Measurements from ENCODE around the gene SOX10. TPM values are rescaled to one million over a fixed set of nuclear protein-coding genes. Genes with fewer than 3 reads are reported as not detected.

SOX10 gene
- total and polyA plus RNA-seq, 2 of the 13 experiments (the other 11 are each of a cell fraction or from before 2014, with no cell fraction given) = not detected

DNA sequence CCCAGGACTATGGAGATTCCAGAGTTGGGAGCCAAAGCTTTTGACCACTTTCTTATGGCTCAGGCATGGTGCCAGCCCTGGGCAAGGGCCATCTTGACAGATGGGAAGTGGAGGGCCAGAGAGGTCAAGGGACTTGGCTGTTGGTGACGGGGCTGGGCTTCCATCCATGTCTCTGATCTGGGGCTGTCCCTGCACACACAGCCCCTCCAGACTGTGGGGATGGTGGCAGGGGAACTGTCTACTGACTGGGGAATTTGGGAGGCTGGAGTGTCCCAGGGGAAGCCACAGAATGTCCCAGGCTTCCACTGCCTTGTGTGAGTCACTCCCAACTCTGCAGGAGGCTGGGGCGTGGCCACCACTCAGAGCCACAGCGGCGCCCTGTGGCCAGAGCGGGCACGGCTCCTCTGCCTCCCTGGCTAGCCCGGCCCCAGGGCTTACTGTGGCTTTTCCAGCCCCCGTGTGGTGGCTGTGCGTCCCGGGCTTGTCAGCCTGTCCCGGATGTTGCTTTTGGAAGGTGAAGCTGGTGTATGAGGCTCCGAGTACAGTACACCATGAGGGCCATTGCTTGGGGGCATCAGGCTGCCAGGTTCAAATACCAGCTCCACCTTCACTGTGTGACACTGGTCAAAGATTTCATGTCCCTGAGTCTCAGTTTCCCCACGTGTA lies 50.5 kb downstream of the SOX10 start (continued):
- TF ChIP-seq, protein P1, sequence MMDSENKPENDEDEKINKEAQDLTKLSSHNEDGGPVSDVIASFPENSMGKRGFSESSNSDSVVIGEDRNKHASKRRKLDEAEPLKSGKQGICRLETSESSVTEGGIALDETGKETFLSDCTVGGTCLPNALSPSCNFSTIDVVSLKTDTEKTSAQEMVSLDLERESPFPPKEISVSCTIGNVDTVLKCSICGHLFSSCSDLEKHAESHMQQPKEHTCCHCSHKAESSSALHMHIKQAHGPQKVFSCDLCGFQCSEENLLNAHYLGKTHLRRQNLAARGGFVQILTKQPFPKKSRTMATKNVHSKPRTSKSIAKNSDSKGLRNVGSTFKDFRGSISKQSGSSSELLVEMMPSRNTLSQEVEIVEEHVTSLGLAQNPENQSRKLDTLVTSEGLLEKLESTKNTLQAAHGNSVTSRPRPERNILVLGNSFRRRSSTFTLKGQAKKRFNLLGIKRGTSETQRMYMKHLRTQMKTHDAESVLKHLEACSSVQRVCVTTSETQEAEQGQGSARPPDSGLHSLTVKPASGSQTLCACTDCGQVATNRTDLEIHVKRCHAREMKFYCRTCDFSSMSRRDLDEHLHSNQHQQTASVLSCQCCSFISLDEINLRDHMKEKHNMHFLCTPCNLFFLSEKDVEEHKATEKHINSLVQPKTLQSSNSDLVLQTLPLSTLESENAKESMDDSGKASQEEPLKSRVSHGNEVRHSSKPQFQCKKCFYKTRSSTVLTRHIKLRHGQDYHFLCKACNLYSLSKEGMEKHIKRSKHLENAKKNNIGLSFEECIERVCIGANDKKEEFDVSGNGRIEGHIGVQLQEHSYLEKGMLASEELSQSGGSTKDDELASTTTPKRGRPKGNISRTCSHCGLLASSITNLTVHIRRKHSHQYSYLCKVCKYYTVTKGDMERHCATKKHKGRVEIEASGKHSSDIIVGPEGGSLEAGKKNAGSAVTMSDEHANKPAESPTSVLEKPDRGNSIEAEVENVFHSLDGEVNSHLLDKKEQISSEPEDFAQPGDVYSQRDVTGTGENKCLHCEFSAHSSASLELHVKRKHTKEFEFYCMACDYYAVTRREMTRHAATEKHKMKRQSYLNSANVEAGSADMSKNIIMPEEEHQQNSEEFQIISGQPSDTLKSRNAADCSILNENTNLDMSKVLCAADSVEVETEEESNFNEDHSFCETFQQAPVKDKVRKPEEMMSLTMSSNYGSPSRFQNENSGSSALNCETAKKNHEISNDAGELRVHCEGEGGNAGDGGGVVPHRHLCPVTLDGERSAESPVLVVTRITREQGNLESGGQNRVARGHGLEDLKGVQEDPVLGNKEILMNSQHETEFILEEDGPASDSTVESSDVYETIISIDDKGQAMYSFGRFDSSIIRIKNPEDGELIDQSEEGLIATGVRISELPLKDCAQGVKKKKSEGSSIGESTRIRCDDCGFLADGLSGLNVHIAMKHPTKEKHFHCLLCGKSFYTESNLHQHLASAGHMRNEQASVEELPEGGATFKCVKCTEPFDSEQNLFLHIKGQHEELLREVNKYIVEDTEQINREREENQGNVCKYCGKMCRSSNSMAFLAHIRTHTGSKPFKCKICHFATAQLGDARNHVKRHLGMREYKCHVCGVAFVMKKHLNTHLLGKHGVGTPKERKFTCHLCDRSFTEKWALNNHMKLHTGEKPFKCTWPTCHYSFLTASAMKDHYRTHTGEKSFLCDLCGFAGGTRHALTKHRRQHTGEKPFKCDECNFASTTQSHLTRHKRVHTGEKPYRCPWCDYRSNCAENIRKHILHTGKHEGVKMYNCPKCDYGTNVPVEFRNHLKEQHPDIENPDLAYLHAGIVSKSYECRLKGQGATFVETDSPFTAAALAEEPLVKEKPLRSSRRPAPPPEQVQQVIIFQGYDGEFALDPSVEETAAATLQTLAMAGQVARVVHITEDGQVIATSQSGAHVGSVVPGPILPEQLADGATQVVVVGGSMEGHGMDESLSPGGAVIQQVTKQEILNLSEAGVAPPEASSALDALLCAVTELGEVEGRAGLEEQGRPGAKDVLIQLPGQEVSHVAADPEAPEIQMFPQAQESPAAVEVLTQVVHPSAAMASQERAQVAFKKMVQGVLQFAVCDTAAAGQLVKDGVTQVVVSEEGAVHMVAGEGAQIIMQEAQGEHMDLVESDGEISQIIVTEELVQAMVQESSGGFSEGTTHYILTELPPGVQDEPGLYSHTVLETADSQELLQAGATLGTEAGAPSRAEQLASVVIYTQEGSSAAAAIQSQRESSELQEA (CRISPR knock-in tag; IDR thresholded peaks at IDR 0.05; ENCODE audit: not compliant biosample characterization) = no peak
- TF ChIP-seq ZNF878 (CRISPR knock-in tag; IDR thresholded peaks at IDR 0.05) (0 out of 2 replicates have a peak, but pooled peaks have one; percentile 32), SIN3B (IDR thresholded peaks at IDR 0.05; ENCODE audit: low read length) (no peak), ZNF552 (CRISPR knock-in tag; IDR thresholded peaks at IDR 0.05; ENCODE audit: borderline replicate concordance) (no peak), MIER2 (CRISPR knock-in tag; IDR thresholded peaks at IDR 0.05) (no peak)
- TF ChIP-seq, protein P2, sequence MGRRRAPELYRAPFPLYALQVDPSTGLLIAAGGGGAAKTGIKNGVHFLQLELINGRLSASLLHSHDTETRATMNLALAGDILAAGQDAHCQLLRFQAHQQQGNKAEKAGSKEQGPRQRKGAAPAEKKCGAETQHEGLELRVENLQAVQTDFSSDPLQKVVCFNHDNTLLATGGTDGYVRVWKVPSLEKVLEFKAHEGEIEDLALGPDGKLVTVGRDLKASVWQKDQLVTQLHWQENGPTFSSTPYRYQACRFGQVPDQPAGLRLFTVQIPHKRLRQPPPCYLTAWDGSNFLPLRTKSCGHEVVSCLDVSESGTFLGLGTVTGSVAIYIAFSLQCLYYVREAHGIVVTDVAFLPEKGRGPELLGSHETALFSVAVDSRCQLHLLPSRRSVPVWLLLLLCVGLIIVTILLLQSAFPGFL (CRISPR knock-in tag; IDR thresholded peaks at IDR 0.05) = no peak
- TF ChIP-seq, protein P3, sequence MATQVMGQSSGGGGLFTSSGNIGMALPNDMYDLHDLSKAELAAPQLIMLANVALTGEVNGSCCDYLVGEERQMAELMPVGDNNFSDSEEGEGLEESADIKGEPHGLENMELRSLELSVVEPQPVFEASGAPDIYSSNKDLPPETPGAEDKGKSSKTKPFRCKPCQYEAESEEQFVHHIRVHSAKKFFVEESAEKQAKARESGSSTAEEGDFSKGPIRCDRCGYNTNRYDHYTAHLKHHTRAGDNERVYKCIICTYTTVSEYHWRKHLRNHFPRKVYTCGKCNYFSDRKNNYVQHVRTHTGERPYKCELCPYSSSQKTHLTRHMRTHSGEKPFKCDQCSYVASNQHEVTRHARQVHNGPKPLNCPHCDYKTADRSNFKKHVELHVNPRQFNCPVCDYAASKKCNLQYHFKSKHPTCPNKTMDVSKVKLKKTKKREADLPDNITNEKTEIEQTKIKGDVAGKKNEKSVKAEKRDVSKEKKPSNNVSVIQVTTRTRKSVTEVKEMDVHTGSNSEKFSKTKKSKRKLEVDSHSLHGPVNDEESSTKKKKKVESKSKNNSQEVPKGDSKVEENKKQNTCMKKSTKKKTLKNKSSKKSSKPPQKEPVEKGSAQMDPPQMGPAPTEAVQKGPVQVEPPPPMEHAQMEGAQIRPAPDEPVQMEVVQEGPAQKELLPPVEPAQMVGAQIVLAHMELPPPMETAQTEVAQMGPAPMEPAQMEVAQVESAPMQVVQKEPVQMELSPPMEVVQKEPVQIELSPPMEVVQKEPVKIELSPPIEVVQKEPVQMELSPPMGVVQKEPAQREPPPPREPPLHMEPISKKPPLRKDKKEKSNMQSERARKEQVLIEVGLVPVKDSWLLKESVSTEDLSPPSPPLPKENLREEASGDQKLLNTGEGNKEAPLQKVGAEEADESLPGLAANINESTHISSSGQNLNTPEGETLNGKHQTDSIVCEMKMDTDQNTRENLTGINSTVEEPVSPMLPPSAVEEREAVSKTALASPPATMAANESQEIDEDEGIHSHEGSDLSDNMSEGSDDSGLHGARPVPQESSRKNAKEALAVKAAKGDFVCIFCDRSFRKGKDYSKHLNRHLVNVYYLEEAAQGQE (IDR thresholded peaks at IDR 0.05; ENCODE audit: borderline replicate concordance in 1 of 2, low read depth in 1 of 2, low read length in 2 of 2) = no peak
- TF ChIP-seq, protein P4, sequence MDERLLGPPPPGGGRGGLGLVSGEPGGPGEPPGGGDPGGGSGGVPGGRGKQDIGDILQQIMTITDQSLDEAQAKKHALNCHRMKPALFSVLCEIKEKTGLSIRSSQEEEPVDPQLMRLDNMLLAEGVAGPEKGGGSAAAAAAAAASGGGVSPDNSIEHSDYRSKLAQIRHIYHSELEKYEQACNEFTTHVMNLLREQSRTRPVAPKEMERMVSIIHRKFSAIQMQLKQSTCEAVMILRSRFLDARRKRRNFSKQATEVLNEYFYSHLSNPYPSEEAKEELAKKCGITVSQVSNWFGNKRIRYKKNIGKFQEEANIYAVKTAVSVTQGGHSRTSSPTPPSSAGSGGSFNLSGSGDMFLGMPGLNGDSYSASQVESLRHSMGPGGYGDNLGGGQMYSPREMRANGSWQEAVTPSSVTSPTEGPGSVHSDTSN (CRISPR knock-in tag; IDR thresholded peaks at IDR 0.05) = no peak
- TF ChIP-seq, protein P5, sequence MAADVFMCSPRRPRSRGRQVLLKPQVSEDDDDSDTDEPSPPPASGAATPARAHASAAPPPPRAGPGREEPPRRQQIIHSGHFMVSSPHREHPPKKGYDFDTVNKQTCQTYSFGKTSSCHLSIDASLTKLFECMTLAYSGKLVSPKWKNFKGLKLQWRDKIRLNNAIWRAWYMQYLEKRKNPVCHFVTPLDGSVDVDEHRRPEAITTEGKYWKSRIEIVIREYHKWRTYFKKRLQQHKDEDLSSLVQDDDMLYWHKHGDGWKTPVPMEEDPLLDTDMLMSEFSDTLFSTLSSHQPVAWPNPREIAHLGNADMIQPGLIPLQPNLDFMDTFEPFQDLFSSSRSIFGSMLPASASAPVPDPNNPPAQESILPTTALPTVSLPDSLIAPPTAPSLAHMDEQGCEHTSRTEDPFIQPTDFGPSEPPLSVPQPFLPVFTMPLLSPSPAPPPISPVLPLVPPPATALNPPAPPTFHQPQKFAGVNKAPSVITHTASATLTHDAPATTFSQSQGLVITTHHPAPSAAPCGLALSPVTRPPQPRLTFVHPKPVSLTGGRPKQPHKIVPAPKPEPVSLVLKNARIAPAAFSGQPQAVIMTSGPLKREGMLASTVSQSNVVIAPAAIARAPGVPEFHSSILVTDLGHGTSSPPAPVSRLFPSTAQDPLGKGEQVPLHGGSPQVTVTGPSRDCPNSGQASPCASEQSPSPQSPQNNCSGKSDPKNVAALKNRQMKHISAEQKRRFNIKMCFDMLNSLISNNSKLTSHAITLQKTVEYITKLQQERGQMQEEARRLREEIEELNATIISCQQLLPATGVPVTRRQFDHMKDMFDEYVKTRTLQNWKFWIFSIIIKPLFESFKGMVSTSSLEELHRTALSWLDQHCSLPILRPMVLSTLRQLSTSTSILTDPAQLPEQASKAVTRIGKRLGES (CRISPR knock-in tag; IDR thresholded peaks at IDR 0.05; ENCODE audit: borderline replicate concordance) = no peak
- TF ChIP-seq, protein P6, sequence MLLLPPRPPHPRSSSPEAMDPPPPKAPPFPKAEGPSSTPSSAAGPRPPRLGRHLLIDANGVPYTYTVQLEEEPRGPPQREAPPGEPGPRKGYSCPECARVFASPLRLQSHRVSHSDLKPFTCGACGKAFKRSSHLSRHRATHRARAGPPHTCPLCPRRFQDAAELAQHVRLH (CRISPR knock-in tag; IDR thresholded peaks at IDR 0.05; ENCODE audit: borderline replicate concordance, low read depth) = peak; percentile 51; the same call in 1 of the 2 replicates

Measured in HepG2 (cell line).